Esophagus mucosa (tissue), 1 donor: ENCODE measurements around the gene NDUFV1. TPM values are rescaled to one million over a fixed set of nuclear protein-coding genes. Genes with fewer than 3 reads are reported as not detected.

Experiments
- ATAC-seq: fragments of 200-7000 bp; cut with Tn5 transposase; one replicate; pipeline ENCODE4 v1.9.1; 2020
- total RNA-seq: library from RNA; stranded (reverse); gene quantifications from one replicate; pipeline ENCODE4 v1.2.4, GENCODE V29; 2023
- donor health status: DM: yes; HTN: yes; CAD: no.

Gene NDUFV1
- total RNA-seq, 1 donor from 2014 or later: 140 TPM

DNA sequence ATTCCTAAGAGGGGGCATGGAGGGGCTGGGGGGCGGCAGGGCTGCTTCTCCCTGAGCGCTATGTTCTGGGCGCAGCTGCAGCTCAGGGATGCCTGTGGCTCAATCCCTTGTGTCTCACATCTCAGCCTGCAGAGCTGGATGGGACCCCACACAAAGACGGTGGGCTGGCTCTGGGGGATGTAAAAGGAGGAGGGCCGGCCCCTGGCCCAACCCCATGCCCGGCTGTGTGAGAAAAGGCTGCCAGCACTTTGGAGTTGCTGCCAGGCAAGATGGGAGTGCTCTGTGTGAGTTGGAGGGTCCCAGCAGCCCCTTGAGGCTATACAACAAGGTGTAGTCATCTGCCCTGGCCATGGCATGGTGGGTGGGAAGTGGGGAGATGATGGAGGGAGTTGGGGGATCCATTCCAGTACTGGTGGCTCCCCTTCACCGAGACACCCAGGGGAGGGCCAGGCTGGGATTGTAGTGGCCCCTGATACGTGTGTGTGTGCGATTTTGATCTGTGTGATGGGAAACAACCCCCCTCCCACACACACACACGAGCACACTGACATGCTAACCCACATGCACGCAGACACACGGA lies 34.1 kb downstream of the NDUFV1 start:
- ATAC-seq: no peak

GRCh38 chr11:67641338-67642172 lies 34.8 kb downstream of the NDUFV1 start:
- ATAC-seq: no peak

DNA sequence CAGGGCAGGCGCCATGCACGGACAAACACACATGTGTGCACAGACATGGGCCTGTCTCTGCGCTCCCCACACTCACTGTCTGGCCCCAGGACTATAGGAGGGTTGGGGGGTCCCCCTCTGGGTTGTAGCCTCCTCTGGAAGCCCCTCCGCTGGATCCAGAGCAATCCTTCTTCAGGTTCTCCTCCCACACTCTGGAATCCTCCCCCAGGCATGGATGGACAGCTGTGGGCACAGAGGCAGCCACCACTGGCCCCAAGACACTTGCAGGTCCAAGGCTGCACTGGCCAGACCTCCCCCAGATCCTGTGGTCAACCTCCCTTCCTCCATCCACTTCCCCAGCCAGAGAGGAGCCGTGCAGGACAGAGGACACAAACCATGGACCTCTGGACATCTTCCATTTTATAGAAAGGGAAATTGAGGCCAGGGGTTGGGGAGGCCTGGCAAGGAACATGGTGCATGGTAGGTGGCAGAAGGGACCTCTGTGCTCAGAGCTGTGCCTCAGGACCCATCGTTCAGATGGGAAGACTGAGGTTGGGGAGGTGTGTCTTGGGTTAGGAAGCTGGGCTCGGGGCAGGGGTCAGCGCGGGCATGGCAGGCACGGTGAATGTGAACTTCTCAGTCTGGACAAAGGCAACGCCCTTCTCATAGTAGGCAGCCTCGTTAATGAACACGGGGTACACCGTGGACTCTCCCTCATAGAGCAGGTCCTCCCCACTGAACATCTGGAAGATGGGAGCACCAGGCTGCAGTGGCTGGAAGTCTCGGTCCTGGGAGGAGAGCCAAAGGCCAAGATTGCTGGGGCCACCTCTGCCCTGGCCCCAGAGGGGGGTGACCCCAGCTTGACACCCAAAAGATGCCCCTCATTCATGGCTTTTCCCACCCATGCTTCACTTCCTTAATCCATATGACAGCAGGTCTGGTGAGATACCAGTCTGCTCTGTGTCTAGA lies 35.7 kb downstream of the NDUFV1 start:
- ATAC-seq: no peak

DNA sequence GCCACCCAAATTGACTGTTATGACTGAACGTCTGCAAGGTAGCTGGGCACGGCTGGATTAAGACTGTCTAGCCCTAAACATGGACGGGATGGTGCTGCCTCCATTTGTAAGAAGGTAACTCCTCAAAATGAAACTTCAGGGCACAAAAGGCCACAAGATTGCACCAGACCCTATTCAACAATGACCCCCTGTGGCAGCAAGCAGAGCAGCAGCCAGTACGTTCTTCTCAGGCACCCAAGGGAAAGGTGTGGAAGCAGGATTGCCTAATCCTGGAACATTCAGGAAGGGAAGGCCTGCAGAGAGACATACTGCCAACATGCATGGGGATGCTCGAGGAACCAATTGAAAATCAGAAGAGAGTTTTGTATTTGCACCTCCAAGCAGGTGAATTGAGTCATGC lies 37.3 kb downstream of the NDUFV1 start:
- ATAC-seq: no peak

- no peak for ATAC-seq
Measured at GRCh38 chr11:67644472-67645418, 38.0 kb downstream of the NDUFV1 start.

DNA sequence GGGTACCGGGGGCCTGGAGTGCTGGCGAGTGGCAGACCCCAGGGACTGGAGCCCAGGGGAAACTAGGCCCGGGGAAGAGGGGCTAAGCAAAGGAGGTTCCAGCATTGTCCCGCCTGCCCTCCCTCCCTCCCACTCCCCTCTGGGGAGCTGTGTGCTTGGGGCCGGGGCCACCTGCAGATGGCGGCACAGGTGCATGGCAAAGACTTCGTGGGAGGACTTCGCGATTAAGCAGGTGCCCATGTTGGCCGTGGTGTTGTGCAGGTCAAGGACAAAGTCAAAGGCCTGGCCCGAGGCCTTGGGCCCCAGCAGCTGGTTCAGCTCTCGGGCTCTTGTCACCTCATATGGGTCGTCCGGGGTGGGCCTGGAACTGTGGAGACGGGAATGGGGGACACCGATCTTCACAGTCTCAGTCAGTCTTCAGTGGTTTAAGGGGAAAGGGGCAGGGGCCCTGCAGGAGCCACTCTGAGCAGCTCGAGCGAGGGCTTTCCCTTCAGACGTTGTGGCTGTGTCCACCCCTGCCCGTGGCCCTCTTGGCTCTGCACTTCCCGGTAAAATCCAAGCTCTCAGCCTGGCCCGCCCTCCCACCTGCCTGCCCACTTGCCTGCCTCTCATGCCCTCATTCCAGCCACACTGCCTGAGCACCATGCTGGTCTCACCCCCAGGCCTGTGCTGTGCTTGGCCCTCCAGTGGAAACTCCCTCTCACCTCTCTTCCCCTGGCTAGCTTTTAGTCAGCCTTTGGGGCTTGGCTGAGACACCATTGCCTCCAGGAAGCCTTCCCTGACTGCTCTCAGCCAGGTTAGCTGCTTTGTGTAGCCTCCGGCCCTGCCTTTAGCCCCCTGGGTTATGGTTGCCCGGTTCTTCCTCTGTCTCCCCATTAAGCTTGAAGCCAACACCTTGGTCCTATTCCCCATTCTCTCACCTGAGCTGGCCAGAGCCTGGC lies 39.1 kb downstream of the NDUFV1 start:
- ATAC-seq: no peak

- ATAC-seq: no peak
Measured at GRCh38 chr11:67646535-67647336, 40.0 kb downstream of the NDUFV1 start.

- ATAC-seq: no peak
Measured at GRCh38 chr11:67647471-67647870, 40.7 kb downstream of the NDUFV1 start.

- peak; percentile 44 for ATAC-seq
Measured at GRCh38 chr11:67648140-67648795, 41.5 kb downstream of the NDUFV1 start.

DNA sequence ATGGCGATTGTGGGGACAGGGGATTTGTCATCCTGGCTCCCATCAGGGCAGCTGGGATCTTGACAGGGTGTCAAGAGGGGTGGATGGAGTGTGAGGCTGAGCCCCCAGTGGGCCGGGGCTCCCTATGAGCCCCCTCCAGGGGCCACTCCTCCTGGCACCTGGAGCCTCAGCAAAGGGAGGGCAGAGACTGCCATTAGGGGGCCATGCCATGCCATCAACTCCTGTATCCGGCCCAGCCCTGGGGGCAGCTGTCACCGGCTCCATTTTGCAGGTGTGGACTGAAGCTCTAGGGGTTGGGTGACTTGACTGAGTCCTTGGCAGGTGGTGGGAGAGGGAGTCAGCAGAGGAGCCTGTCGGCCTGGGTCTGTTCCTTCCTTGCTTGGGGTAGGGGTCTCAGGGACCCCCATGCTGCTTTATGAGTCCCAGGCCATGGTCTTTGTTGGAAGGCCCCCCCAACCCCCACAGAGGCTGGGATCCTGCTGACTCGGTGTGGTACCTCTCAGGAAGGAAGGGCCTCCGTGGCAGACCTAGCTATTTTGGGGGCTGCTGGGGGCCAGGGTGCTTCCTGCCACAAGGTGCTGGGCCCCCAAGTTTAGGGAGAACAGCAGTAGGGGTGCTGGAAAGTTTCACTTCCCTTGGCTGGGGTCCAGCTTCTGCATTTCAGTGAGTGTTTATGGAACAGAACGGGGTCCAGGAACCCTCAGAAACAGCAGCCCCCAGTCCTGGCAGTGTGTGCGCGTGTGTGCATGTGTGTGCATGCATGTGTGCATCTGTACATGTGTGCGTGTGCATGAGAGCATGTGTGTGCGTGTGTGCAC lies 42.3 kb downstream of the NDUFV1 start:
- peak; percentile 30 for ATAC-seq

- peak; percentile 2 for ATAC-seq
Measured at GRCh38 chr11:67649634-67650510, 43.1 kb downstream of the NDUFV1 start.

GRCh38 chr11:67651976-67652781 lies 45.4 kb downstream of the NDUFV1 start:
- ATAC-seq: no peak

- no peak for ATAC-seq
Measured at GRCh38 chr11:67652965-67653845, 46.5 kb downstream of the NDUFV1 start.

- ATAC-seq: no peak
Measured at GRCh38 chr11:67654225-67654624, 47.5 kb downstream of the NDUFV1 start.

GRCh38 chr11:67656278-67656922 lies 49.7 kb downstream of the NDUFV1 start:
- ATAC-seq: peak; percentile 78
